Stimulated activated CD4-positive, alpha-beta T cell treated with anti-CD3 and anti-CD28 coated beads, Interleukin-15, amount 100 ng/mL, for 48 hours (primary cell): ENCODE data around the gene SCG3.
"Not testable (repeated sequence)": the region's sequence is repeated elsewhere in the genome, so short reads cannot be mapped to it uniquely, and the experiment has no call there.

ENCODE experiments used
- DNase-seq, 2 donors: peaks; one replicate each; pipeline ENCODE4 v3.0.0-alpha.2; 2020; ENCODE audit warnings: low read depth in 2 of 2

The SCG3 gene

DNA sequence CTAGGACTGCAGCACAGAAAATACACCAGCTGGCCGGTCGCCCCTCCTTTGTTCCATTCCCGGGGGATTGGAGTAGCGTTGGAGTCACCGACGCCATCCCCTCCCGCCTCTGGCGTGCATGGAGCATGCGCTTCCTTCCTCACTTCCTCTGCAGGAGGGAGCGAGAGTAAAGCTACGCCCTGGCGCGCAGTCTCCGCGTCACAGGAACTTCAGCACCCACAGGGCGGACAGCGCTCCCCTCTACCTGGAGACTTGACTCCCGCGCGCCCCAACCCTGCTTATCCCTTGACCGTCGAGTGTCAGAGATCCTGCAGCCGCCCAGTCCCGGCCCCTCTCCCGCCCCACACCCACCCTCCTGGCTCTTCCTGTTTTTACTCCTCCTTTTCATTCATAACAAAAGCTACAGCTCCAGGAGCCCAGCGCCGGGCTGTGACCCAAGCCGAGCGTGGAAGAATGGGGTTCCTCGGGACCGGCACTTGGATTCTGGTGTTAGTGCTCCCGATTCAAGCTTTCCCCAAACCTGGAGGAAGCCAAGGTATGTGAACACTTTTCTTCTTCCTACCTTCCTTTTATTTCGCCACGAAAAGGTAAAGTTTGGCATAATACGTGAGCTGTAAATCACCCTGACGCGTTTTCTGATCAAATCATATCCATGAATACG, at the start of gene SCG3:
Gene SCG3, plus strand, starts transcription at position 201 of the 661 bp plus-strand sequence. Its CDS starts 253 bp downstream, at position 454.
- DNase-seq: peak; percentile 40 to 53

DNA sequence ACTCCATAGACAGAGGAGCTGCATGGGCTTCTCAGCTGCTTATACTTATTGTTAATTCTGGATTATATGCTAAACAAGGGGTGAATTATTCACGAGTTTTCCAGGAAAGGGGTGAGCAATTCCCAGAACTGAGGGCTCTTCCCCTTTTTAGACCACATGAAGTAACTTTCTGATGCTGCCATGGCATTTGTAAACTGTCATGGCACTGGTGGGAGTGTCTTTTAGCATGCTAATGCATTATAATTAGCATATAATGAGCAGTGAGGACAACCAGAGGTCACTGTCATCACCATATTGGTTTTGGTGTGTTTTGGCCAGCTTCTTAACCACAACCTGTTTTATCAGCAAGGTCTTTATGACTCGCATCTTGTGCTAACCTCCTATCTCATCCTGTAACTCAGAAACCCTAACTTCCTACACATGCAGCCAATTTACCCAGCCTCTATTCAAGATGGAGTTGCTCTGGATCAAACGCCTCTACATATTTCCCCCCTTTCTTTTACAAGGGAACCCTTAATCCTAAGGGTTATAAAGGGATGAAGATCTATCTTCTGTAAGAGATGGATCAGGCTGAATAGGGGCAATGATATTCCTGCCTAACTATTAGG, 46.6 kb upstream of the SCG3 start:
- DNase-seq: no peak

DNA sequence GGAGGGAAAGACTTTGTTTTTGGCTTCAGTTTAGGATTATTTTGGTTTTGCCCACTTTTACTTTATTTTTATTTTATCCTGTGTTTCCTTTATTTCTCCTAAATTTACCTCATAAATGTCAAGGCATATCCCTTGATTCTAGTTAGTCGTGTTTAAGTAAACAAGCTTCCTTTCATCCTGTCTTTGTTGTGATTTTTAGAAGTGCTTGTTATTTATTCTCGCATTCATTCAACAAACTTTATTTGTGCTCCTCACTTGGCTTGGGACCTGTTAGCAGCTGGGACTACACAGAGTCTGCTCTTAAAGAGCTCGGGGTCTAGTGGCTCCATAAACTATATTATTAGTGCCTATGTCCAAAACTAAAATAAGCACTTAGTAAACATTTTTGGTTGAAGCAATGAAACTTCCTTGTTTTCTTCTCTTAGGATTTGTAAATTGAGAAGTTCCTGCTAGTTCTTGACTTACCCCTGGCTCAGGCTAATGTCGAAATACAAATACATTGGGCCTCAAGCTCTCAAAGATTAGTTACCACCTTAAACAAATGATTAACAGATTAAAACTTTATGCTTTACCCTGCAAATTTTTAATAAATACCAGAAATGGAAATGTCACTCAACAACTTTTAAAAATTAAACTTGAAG, 39.7 kb upstream of the SCG3 start:
- DNase-seq: no peak

DNA sequence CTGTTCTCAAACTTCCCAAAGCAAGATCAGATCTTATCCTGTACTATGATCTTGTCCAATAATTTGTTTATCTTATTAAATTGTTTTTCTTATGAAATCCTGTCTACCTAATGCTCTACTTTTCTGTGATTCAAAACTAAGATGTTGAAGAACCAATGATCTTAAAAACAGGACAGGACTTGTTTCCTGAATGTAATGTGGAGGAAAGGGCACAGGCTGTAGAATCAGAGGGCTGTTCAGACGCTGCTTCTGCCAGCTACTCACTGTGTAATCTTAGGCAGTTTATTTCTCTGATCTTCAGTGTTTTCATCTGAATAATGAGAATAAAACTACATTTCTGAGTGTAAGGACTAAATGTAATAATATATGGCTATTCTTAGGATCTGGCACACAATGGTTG, 38.6 kb upstream of the SCG3 start:
- no peak for DNase-seq

DNA sequence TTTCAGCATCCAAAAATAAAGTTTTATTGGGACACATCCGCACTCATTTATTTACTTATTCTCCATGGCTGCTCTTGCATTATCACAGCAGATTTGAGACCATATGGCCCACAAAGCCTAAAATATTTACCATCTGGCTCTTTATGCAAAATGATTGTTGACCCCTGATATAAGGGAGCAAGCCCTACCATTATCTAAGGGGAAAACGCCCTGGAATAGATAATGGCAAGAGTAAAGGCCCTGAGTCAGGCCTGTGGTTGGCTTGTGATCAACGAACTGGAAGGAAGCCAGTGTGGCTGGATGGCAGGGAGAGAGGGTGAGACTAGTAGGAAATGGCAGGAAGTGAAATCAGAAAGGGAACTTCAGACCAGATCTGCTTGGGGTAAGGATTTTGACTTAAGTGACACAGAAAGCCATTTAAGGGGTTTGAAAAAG, 34.2 kb upstream of the SCG3 start:
- no peak for DNase-seq

DNA sequence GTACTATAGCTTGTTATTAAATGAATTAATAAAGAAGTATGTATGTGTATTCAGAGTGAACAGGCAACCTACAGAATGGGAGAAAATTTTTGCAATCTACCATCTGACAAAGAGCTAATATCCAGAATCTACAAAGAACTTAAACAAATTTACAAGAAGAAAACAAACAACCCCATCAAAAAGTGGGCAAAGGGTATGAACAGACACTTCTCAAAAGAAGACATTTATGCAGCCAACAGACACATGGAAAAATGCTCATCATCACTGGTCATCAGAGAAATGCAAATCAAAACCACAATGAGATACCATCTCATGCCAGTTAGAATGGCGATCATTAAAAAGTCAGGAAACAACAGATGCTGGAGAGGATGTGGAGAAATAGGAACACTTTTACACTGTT, 33.2 kb upstream of the SCG3 start:
- not testable (repeated sequence) for DNase-seq

DNA sequence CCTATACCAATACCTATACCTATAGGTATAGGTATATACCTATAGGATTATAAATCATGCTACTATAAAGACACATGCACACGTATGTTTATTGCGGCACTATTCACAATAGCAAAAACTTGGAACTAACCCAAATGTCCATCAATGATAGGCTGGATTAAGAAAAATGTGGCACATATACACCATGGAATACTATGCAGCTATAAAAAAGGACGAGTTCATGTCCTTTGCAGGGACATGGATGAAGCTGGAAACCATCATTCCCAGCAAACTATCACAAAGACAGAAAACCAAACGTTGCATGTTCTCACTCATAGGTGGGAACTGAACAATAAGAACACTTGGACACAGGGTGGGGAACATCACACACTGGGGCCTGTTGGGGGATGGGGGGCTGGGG, 32.7 kb upstream of the SCG3 start:
- DNase-seq: not testable (repeated sequence)

DNA sequence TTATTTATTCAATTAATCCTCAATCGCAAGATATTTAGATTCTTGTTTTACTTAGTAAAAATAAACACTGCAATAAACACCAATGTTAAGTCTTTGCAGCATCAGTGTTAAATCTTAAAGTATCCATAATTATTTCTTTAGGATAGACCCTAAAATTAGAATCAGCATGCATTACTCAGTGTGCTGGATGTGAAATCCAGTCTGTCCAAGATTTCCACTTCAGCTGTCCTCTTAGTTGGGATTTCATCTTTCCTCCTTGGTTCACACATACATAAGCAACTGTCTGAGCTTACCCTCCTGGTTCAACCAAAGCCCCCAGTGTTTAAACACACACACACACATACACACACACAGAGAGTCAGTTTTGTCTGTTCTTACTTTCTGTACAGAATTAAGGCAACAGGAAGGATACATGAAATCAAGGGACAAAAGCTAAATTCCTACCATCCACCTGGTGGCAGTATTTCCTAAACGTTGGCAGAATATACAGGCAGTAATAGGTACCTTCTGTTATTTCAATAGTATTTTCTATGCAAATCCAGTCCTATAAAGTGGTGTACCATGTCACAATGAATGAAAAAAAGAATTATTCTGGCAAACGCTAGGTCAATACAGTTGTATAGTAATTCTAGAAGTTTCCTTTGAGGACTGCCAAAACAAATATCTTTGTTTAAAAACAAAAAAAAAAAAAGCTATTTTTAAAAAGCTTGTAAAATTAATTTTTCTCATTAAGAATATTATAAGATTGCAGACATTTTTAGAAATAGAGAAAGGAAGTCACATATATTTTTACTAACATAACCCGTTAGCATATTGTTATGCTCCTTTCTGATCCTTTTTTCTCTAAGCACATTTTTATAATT, 31.4 kb upstream of the SCG3 start:
- DNase-seq: peak in 1 of 2 donors; percentile 33

DNA sequence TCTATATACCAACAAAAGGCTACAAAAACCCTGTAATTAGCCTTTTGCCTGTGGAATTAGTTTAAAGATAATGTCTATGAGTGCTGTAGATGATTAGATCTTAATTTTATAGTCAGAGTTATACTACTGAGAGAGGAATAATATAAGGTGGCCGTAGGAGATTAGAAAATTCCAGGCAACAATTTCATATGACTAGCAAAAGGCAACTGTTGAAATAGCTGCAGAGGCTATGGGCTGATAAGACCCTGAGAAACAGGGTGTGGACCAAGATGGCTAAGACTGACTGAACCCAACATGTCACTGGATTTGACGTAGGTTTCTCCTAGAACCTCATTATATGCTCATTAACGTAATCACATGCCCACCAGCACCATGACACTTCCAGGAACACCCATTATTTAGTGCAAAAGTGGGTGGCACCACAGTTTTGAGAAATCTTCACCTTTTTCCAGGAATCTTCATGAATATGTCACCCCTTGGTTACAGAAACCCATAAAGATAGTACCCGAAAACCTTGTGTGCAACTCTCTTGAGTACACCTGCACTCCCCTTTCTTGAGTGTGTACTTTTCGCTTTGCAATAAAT, 29.1 kb upstream of the SCG3 start:
- DNase-seq: no peak

DNA sequence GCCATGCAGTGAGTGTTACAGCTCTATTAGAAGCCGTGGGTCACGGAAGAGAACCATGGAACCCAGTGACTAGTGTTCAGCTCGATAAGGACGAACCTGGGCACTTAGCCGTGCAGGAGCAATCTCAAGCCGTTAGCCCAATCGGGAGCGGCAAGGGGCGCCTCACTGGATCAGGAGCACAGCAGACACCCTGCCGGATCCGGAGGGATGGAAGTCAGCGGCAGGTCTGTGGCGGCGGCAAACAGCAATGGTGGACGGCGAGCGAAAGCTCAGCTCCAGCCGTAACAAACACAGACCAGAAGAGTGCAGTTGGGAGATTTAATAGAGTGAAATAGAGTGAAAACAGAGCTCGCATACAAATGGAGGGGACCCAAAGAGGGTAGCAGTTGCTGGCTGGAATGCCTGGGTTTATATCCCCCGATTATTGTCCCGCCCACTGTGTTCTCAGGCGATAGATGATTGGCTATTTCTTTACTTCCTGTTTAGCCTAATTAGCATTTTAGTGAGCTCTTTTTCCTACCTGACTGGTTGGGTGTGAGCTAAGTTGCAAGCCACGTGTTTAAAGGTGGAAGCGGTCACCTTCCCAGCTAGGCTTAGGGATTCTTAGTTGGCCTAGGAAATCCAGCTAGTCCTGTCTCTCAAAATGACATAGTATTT, 25.8 kb upstream of the SCG3 start:
- not testable (repeated sequence) for DNase-seq

DNA sequence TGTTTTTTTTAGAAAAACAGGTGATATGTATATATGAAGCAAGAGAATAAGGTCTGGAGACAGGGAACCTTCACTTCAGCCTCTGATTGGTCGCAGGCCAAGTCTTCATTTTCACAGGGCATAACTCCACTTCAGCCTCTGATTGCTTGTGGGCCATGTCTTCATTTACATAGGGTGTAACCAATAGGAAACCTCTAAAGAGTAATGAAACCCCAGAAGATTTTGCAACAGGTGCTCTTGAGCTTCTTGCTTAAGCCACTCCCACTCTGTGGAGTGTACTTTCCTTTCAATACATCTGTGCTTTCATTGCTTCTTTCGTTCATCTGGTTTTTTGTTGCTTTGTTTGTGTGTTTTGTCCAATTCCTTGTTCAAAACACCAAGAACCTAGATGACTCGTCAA, 22.6 kb upstream of the SCG3 start:
- no peak for DNase-seq

DNA sequence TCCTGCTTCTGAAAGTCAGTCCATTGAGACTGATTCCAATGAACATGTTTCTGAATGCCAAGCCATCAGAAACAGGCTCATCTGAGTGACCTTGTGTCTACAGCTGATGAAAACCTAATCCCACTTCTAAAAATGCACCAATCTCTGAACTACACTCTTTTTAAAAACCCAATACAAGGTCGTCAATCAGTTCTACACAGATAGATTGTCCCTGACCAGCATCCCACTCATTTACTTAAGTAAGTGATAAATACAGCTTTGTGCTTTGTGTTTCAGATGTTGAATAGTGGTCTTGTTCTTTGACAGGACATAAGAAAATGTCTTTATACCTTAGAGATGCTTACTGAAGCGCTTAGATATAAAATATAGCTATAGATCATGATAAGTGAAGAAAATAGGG, 20.2 kb upstream of the SCG3 start:
- no peak for DNase-seq

DNA sequence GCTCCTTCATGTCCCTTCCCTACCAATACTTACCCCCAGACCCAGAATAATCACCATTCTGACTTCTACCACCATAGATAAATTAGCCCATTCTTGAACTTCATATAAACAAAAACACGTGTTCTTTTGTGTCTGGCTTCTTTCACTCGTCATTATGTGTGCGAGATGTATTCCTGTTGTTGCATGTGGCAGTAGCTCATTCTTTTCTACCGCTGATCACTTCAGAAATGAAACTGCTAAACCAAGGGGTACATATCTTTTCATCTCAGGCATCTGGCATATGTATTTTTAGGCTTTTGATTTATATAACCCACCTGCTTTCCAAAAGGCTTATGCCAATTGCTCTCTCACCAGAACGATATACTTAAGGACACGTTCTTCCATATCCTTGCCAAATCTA, 13.8 kb upstream of the SCG3 start:
- no peak for DNase-seq

DNA sequence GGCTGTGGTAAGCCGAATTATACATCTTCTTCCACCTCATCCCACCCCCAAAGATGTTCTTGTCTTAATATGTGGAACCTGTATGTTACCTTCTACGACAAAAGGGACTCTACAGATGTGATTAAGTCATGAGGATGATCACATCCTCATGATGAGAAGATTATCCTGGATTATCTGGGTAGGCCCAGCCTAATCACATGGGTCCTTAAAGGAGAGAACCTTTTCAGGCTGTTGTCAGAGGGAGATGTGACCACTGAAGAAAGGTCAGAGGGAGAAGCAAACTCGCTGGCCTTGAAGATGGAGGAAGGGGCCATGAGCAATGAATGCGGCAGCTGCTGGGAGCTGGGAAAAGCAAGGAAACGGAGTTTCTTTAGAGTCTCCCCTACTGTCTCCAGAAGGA, 12.9 kb upstream of the SCG3 start:
- DNase-seq: no peak

DNA sequence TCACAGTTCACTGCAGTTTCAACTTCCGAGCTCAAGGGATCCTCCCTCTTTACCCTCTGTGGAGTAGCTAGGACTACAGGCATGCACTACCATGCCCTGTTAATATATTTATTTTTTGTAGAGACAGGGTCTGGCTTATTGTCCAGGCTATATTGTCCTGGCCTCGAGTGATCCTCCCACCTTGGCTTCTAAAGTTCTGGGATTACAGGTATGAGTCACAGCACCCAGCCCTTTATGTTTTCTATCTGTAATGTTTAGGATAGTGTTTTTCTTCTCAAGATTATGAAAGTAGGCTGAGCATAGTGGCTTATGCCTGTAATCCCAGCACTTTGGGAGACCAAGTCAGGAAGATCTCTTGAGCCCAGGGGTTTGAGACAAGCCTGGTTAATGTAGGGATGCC, 11.9 kb upstream of the SCG3 start:
- no peak for DNase-seq

DNA sequence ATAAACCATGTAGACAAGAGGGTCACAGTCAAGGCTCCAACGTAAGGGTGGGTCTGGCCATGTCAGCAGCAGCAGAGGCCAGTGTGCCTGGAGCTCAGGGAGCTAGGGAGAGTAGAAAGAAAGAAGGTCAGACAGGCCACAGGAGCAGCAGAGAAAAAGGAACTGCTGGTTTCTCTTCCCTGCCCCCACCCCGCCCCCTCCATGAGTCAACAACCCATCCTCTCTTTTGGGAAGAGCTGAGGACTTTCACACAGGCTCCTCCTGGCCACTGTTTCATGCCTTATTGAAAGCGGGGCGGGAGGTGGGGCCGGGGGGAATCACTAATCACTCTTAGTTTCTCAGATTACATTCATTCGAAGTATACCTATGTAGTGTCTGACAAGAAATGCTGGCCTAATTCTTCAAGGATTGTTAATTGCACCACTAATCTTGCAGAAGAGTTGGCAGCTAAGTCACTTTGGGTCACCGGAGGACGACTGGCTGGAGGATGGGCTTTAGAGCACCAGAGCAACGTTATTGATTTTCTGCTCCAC, 9.1 kb upstream of the SCG3 start:
- no peak for DNase-seq

DNA sequence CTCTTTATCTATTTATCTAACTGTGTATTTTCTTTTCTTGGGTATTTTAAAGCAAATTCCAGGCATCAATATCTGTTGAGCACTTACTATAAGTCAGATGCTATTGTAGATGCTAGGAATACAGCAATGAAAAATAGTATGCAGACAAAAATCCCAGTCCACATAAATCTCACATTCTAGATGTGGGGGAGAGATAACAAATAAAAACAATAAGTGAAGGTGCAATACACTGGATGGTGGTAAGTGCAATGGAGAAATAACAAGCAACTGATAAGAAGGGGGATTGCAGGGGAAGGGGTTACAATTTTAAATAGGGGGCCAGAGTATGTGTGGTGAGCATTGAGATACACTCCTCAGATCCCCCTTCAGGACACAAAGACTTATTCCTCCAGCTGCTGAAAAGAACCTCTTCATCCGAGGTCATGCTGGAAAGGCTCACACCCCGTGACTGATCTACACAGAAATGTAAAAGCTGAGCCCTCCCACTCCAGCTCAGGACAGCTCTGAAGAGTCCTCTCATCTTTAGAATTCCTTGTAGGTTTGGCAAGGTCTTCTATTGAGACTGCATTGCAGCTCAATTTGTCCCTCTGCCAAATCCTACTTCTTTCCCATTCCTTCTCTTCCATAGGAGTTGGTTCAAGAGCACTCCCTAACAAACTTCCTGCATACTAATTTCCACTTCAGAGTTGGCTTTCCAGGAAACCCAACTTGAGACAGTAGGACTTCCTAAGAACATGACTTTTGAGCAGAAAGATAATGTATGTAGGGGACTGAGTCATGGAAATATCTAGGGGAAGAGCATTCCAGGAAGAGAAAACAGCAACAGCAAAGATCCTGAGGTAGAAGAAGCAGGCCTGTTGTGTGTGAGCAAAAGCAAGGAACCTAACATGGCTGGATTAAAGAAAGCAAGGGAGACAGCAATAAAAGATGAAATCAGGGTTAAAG, 8.1 kb upstream of the SCG3 start:
- DNase-seq: no peak

DNA sequence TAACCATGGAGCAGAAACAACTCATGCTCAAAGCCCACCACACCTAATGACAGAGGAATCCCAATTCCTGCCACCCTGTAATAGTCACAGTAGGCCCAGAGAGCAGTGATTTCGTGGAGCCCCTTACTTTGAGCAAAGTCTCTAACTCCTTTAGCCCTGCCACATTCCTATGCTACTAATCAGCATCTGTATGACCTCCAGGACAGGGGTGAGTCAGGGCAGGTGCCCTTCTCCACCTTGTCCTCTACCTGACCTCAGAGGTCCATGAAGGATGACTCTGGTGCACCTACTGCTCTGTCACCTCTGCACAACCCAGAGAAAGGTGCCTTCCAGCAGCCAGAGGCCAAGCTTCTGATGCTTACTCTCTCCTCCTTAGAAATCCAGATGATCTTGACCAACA, 6.1 kb upstream of the SCG3 start:
- no peak for DNase-seq

DNA sequence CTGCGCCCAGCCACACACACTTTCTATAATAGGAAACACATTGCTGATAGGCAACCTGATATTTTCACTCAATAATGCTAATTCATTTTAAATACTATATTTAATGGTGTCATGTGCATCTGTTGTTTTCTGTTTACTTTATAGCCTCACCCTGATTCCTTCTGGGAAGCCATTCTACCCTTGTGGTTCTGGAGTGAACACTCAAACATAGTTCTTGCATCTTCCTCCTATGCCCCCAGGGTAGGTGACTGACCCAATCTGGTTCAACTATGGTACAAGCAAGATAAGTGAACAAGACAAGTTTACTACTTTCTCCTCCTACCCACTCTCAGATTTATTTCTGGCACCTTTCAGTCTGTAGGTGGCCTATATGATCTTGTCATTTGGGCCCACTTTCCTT, 4.3 kb upstream of the SCG3 start:
- DNase-seq: no peak

DNA sequence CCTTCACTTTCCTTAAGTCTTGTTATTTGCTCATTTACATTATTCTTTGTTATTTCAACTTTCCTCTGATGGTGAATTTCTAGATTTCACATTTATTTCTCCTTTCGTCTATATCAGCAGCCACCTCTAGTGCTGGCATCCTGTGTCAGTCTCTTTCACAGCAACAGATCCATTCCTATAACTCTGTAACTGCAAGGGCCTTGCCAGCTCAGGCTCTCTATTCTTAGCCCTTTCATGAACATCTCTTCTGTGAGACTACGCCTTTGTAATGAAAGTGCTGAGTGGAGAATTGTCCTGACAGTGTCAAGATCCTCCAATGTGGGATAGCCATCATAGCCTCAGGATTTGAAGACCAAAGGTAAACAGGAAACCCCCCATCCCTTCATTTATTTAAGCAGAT, 3.9 kb upstream of the SCG3 start:
- no peak for DNase-seq
